ENCODE results near the gene RAB17. TPM values are rescaled to one million over a fixed set of nuclear protein-coding genes. Genes with fewer than 3 reads are reported as not detected.
A peak's percentile ranks its signal among the peaks of the same experiment; 100 is the strongest.

Gene RAB17
- total and polyA plus RNA-seq, 4 experiments from 2014 or later = not detected

DNA sequence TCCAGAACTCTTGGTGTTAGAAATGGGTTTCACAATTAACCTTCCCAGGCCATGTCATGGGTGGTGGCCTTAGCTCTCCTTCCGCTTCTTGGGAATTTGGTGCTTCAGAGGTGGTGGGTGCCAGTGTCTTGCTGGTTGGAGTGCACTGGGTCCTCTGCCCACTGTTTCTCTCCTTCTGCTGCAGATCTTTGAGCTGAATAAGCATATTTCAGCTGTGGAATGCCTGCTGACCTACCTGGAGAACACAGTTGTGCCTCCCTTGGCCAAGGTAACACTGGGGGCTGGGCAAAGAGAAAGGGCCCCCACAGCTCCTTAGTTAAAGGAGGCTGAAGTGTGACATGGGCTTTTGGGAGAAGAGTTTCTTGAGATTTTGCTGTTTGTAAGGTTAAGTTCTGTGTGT, 56.2 kb downstream of the RAB17 start:
- Mint-ChIP-seq H3K4me1 (no peaks in the 10 kb centered on the region), H3K27ac (no peak overlapping the region), H3K9me3 (no peaks in the 10 kb centered on the region), H3K27me3 (peaks cover 0 to 11% of the 10 kb centered on the region in 2 donors), H3K4me3 (no peak overlapping the region), H3K36me3 (no peaks in the 10 kb centered on the region)
- Histone ChIP-seq H3K4me3 (ENCODE audit: low read length in 2 of 2) (no peak overlapping the region), H3K9me3 (ENCODE audit: control insufficient read depth in 1 of 2, low read length in 2 of 2) (no peaks in the 10 kb centered on the region), H3K27me3 (ENCODE audit: insufficient read depth, low read length) (no peaks in the 10 kb centered on the region), H3K4me1 (ENCODE audit: insufficient read depth, low read length) (no peaks in the 10 kb centered on the region), H3K36me3 (ENCODE audit: insufficient read depth, low read length) (no peaks in the 10 kb centered on the region), H3K27ac (ENCODE audit: low read depth, low read length) (no peak overlapping the region)
- intact Hi-C loops (cut with micrococcal nuclease) = no loop called here
- no peak for DNase-seq
- ChIA-PET POLR2A (ENCODE audit: partially characterized antibody) (no interaction called here), CTCF (ENCODE audit: partially characterized antibody) (interaction anchor here (2.4 kb wide), 1 partner anchor 22 kb away, joined by 7 read pairs; no protein-coding TSS in a partner anchor)

DNA sequence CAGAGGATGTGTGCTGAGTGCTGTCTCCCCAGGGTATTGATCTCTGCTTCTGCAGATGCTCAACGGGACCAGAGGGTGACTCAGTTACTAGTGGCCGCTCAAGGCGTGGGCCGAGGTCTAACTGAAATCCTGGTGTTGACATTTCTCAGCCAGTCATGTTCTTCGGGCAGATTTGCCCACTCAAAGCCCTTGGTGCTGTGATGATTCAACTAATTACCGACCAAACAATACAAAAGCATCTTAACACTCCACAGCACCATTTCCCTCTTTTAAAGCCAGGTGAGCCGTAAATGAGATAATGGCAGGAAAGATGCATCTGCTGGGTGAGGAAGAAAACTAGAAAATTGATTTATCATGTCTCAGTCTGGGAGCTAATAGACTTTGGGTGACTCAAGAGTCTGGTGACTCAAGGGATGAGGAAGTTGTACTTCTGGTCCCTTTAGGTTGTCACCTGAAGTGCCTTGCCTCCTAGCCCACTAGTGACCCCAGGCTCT, 56.8 kb downstream of the RAB17 start:
- no peaks in the 10 kb centered on the region for H3K27me3 ChIP-seq (ENCODE audit: insufficient read depth, low read length)
- no peak for DNase-seq
- H3K4me3 ChIP-seq (ENCODE audit: low read length in 2 of 2) = no peak overlapping the region
- no peaks in the 10 kb centered on the region for H3K9me3 ChIP-seq (ENCODE audit: control insufficient read depth in 1 of 2, low read length in 2 of 2)
- POLR2A ChIA-PET (ENCODE audit: partially characterized antibody) = no interaction called here
- H3K27me3 Mint-ChIP-seq = peaks cover 0 to 11% of the 10 kb centered on the region in 2 donors
- H3K9me3 Mint-ChIP-seq = no peaks in the 10 kb centered on the region
- no peaks in the 10 kb centered on the region for H3K36me3 Mint-ChIP-seq
- H3K36me3 ChIP-seq (ENCODE audit: insufficient read depth, low read length) = no peaks in the 10 kb centered on the region
- H3K4me1 ChIP-seq (ENCODE audit: insufficient read depth, low read length) = no peaks in the 10 kb centered on the region
- H3K27ac Mint-ChIP-seq = no peak overlapping the region
- no peak overlapping the region for H3K4me3 Mint-ChIP-seq
- peaks cover 0 to under 1% (median 0%) of the 10 kb centered on the region in 4 donors for H3K4me1 Mint-ChIP-seq
- no peak overlapping the region for H3K27ac ChIP-seq (ENCODE audit: low read depth, low read length)
- intact Hi-C loops (cut with micrococcal nuclease) = no loop called here
- CTCF ChIA-PET (ENCODE audit: partially characterized antibody) = interaction anchor here (1.6 to 2.4 kb wide), 2 partner anchors 21 to 25 kb away, joined by 3 to 7 read pairs; no protein-coding TSS in a partner anchor

DNA sequence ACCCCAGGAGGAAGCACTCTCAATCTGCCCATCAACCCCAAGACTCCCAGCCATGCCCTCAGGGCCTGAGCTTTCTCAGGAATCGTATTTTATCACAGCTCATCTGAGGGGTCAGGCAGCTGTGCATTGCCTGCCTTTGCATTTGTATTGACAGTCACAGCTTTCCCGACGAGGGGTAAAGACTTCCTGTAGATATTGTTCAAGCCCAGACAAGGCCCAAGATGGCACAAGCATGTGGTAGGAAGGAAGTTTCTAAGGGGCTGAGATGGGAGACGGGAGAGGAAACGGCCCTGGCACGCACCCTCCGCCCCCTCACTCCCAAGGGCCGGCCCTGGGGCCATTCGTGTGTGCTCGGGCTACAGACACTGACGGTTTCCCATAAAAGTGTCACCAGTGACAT, 58.4 kb downstream of the RAB17 start:
- Histone ChIP-seq H3K4me3 (ENCODE audit: low read length in 2 of 2) (no peak overlapping the region), H3K36me3 (ENCODE audit: insufficient read depth, low read length) (no peaks in the 10 kb centered on the region), H3K9me3 (ENCODE audit: control insufficient read depth in 1 of 2, low read length in 2 of 2) (no peaks in the 10 kb centered on the region), H3K27ac (ENCODE audit: low read depth, low read length) (no peak overlapping the region), H3K4me1 (ENCODE audit: insufficient read depth, low read length) (no peaks in the 10 kb centered on the region), H3K27me3 (ENCODE audit: insufficient read depth, low read length) (no peaks in the 10 kb centered on the region)
- H3K36me3 Mint-ChIP-seq = no peaks in the 10 kb centered on the region
- H3K9me3 Mint-ChIP-seq = no peaks in the 10 kb centered on the region
- POLR2A ChIA-PET (ENCODE audit: partially characterized antibody) = no interaction called here
- intact Hi-C loops (cut with micrococcal nuclease) = no loop called here
- no peak for DNase-seq
- H3K27ac Mint-ChIP-seq = no peak overlapping the region
- H3K4me3 Mint-ChIP-seq = no peak overlapping the region
- H3K4me1 Mint-ChIP-seq = peaks cover 0 to 3% (median 0%) of the 10 kb centered on the region in 4 donors
- CTCF ChIA-PET (ENCODE audit: partially characterized antibody) = interaction anchor here (1.3 kb wide), 1 partner anchor 19 kb away, joined by 6 read pairs; no protein-coding TSS in a partner anchor
- H3K27me3 Mint-ChIP-seq = peaks cover 0 to 7% of the 10 kb centered on the region in 2 donors

DNA sequence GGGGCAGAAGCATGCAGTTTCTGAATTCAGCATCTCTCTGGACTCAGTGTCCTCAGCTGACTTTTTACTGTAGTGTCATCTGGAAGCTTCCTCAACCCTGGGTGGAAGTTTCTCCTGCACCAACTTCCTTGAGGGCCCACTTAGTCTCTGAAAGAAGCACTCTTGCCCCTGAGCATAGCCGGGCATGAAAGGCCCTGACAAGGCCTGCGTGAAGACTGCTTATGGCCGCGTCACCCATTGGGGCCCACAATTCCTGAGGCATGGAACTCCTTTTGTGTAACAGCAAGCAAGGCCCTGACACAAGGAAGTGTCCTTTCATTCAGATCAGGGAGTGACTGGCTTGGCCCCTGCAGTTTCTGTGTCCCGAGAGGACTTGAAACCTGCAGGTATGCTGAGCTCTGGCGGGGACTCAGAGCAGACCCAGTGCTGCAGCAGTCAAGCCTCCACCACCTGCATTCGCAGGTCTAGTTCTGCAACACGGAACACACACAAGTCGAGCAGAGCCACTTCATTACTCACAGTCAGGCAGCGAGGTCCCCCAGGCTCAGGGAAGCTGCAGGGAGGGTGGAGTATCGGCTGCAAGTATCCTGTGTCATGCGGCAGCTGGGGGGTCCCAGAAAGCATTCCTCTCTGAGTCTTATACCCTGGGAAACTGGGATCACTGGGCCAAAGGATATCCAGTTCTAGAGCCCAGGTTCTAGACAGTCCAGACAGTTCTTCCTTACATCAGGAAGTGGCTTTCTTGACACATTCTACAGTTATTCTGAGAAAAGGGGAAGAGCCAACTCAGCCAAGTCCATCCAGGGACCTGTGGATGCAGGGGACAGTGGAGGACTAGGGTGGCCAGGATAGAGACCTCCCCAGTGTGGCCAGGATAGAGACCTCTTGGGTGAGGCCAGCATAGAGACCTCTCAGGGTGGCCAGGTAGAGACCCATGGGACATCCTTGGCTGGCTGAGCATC, 59.8 kb downstream of the RAB17 start:
- H3K4me3 ChIP-seq (ENCODE audit: low read length in 2 of 2) = no peak overlapping the region
- no peaks in the 10 kb centered on the region for H3K27me3 ChIP-seq (ENCODE audit: insufficient read depth, low read length)
- intact Hi-C loops (cut with micrococcal nuclease) = no loop called here
- no peak overlapping the region for H3K27ac ChIP-seq (ENCODE audit: low read depth, low read length)
- Mint-ChIP-seq H3K9me3 (no peaks in the 10 kb centered on the region), H3K36me3 (no peaks in the 10 kb centered on the region), H3K27ac (no peak overlapping the region), H3K27me3 (peaks cover 0 to 3% of the 10 kb centered on the region in 2 donors), H3K4me1 (peaks cover 0 to 3% (median 0%) of the 10 kb centered on the region in 4 donors), H3K4me3 (no peak overlapping the region)
- DNase-seq = no peak
- no peaks in the 10 kb centered on the region for H3K4me1 ChIP-seq (ENCODE audit: insufficient read depth, low read length)
- ChIA-PET CTCF (ENCODE audit: partially characterized antibody) (interaction anchor here (1.3 kb wide), 2 partner anchors 18 kb away, joined by 6 to 8 read pairs; no protein-coding TSS in a partner anchor), POLR2A (ENCODE audit: partially characterized antibody) (no interaction called here)
- H3K9me3 ChIP-seq (ENCODE audit: control insufficient read depth in 1 of 2, low read length in 2 of 2) = no peaks in the 10 kb centered on the region
- no peaks in the 10 kb centered on the region for H3K36me3 ChIP-seq (ENCODE audit: insufficient read depth, low read length)

DNA sequence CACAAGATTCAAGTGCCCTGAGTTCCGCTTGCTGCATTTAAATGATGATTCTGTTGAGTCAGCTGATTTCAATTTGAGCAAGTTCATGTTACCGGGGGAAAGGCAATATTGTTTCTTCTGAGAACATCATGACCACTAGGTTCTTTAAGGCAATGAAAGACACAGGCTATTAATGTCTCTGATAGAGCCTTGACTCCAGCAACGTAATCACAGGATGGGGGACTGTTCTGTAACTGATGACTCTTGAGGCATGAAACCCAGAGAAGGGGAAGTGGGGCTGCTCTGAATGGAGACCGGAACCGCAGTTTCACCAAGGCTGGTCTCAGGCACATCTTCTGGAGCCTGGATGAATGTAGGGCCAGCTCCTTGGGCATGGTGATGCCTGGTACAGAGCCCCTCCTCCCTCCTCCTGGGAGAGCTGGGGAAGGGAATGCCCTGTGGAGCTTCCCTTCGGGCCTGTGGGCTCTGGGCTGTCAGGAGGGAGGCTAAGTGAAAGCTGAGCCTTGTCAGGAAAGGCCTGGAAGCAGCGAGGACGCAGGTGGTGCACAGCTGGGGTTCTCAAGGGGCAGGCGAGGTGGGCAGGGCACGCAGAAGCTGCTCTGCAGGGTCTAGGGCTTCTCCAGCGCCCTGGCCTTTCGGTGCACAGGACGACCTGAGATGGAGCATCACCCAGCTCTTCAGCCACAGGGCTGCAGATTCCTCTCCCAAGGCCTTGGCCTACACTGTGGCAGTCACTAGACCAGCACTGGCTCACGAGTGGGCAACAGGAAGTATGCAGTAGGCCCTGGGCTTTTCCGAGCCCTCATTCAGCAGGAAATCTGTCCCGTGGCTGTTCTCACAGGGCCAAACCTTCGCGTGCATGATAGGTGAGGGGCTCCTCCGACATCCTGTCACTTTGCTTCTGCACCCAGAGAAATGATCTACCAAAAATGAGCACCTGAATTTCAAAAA, 60.8 kb downstream of the RAB17 start:
- Mint-ChIP-seq H3K27me3 (no peaks in the 10 kb centered on the region), H3K27ac (no peak overlapping the region), H3K36me3 (no peaks in the 10 kb centered on the region), H3K9me3 (no peaks in the 10 kb centered on the region), H3K4me3 (no peak overlapping the region), H3K4me1 (peaks cover 0 to 3% (median 0%) of the 10 kb centered on the region in 4 donors)
- Histone ChIP-seq H3K9me3 (ENCODE audit: control insufficient read depth in 1 of 2, low read length in 2 of 2) (no peaks in the 10 kb centered on the region), H3K4me1 (ENCODE audit: insufficient read depth, low read length) (no peaks in the 10 kb centered on the region), H3K27me3 (ENCODE audit: insufficient read depth, low read length) (no peaks in the 10 kb centered on the region), H3K4me3 (ENCODE audit: low read length in 2 of 2) (no peak overlapping the region), H3K36me3 (ENCODE audit: insufficient read depth, low read length) (no peaks in the 10 kb centered on the region), H3K27ac (ENCODE audit: low read depth, low read length) (no peak overlapping the region)
- intact Hi-C loops (cut with micrococcal nuclease) = no loop called here
- DNase-seq = no peak
- ChIA-PET POLR2A (ENCODE audit: partially characterized antibody) (no interaction called here), CTCF (ENCODE audit: partially characterized antibody) (interaction anchor here (1.3 kb wide), 2 partner anchors 17 to 43 kb away, joined by 5 to 8 read pairs; no protein-coding TSS in a partner anchor)

DNA sequence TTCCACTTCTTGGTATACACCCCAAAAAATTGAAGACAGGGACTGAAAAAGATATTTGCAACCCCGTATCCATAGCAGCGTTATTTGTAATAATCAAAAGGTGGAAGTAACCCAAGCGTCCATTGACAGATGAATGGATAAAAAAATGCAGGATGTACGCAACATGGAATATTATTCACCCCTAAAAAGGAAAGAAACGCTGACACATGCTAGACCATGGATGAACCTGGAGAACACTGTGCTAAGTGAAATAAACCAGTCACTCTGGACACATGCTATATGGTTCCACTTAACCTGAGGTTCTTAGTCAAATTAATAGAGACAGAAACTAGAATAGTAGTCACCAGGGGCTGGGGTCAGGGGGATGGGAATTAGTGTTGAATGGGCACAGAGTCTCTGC, 62.8 kb downstream of the RAB17 start:
- CTCF ChIA-PET (ENCODE audit: partially characterized antibody) = no interaction called here
- no peaks in the 10 kb centered on the region for H3K9me3 Mint-ChIP-seq
- no peaks in the 10 kb centered on the region for H3K36me3 Mint-ChIP-seq
- no peaks in the 10 kb centered on the region for H3K36me3 ChIP-seq (ENCODE audit: insufficient read depth, low read length)
- no peak overlapping the region for H3K4me3 Mint-ChIP-seq
- H3K4me3 ChIP-seq (ENCODE audit: low read length in 2 of 2) = no peak overlapping the region
- H3K27ac Mint-ChIP-seq = no peak overlapping the region
- no peaks in the 10 kb centered on the region for H3K9me3 ChIP-seq (ENCODE audit: control insufficient read depth in 1 of 2, low read length in 2 of 2)
- no peak for DNase-seq
- no peak overlapping the region for H3K27ac ChIP-seq (ENCODE audit: low read depth, low read length)
- H3K4me1 ChIP-seq (ENCODE audit: insufficient read depth, low read length) = no peaks in the 10 kb centered on the region
- intact Hi-C loops (cut with micrococcal nuclease) = no loop called here
- H3K27me3 Mint-ChIP-seq = no peaks in the 10 kb centered on the region
- no peaks in the 10 kb centered on the region for H3K27me3 ChIP-seq (ENCODE audit: insufficient read depth, low read length)
- POLR2A ChIA-PET (ENCODE audit: partially characterized antibody) = no interaction called here
- peaks cover 0 to 3% (median 0%) of the 10 kb centered on the region in 4 donors for H3K4me1 Mint-ChIP-seq

DNA sequence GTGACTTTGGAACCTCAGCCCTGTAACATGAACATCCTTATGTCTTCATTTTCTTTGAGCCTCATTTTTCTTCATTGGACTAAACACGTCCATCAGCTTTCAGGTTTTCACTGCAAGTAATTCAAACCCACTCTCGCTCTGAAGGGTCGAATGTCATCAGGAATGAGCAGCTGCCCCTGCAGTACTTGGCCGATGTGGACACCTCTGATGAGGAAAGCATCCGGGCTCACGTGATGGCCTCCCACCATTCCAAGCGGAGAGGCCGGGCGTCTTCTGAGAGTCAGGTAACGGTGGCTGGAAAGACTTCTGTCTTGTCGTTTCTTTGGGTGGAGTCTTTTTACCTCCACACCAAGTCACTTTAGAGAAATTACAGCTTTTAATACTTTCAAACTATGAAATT, 63.3 kb downstream of the RAB17 start:
- H3K27me3 ChIP-seq (ENCODE audit: insufficient read depth, low read length) = no peaks in the 10 kb centered on the region
- Mint-ChIP-seq H3K9me3 (no peaks in the 10 kb centered on the region), H3K4me3 (no peak overlapping the region), H3K27ac (peak overlapping the region in 1 of 7 donors; percentile 55), H3K27me3 (no peaks in the 10 kb centered on the region), H3K36me3 (no peaks in the 10 kb centered on the region), H3K4me1 (peaks cover 0 to 3% (median 0%) of the 10 kb centered on the region in 4 donors)
- ChIA-PET CTCF (ENCODE audit: partially characterized antibody) (no interaction called here), POLR2A (ENCODE audit: partially characterized antibody) (no interaction called here)
- no peaks in the 10 kb centered on the region for H3K4me1 ChIP-seq (ENCODE audit: insufficient read depth, low read length)
- DNase-seq = no peak
- H3K4me3 ChIP-seq (ENCODE audit: low read length in 2 of 2) = no peak overlapping the region
- H3K9me3 ChIP-seq (ENCODE audit: control insufficient read depth in 1 of 2, low read length in 2 of 2) = no peaks in the 10 kb centered on the region
- no peaks in the 10 kb centered on the region for H3K36me3 ChIP-seq (ENCODE audit: insufficient read depth, low read length)
- intact Hi-C loops (cut with micrococcal nuclease) = no loop called here
- no peak overlapping the region for H3K27ac ChIP-seq (ENCODE audit: low read depth, low read length)
